Kidney epithelial cell (primary cell): ENCODE results near the gene KIRREL3. TPM values are rescaled to one million over a fixed set of nuclear protein-coding genes. Genes with fewer than 3 reads are reported as not detected.

Source experiments
- DNase-seq: peaks from one replicate; pipeline ENCODE4 v3.0.0-alpha.2; 2010; ENCODE audit warnings: low read depth
- H3K27me3 ChIP-seq: 2 replicates; pipeline ENCODE4 v1.6.0; 2011; ENCODE audit warnings: low read length; ENCODE audit not compliant: control insufficient read depth, insufficient read depth
- H3K36me3 ChIP-seq: 2 replicates; pipeline ENCODE4 v1.5.1; 2011; ENCODE audit warnings: low read length; ENCODE audit not compliant: control insufficient read depth, insufficient read depth
- H3K4me3 ChIP-seq: 2 replicates; pipeline ENCODE4 v1.5.1; 2011; ENCODE audit warnings: low read depth, mild to moderate bottlenecking, control low read depth, low read length
- CTCF ChIP-seq: IDR thresholded peaks from 2 replicates; pipeline ENCODE4 v1.5.1; 2011; ENCODE audit warnings: mild to moderate bottlenecking, moderate library complexity, low read length, control low read depth, inconsistent platforms; ENCODE audit not compliant: insufficient read depth, poor library complexity, severe bottlenecking
- total RNA-seq: library from RNA; depleted of rRNA; stranded (reverse); fragments of >200 nt; gene quantifications from 2 replicates; pipeline ENCODE4 v1.2.3, GENCODE V29; 2015

Gene KIRREL3
- total RNA-seq, 1 donor from 2014 or later, result 1.3 TPM

DNA sequence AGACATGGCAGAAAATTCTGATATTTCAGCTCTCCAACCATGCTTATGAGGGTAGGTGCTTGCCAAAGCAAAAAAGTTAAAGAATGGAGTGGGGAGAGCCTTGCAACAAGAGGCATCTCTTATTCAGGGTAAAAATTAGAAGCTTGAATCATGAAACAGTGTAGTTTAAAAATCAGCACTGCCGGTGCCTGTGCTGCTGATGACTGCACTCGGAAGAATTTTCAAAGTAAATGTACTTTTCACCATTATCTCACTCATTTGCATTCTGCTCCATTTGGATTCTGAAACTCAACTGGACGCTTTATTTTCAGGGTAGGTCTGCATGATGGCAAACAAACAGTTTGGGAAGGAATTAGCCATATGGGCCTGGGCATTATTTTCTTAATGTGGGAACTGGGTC lies 126.3 kb downstream of the KIRREL3 start:
- H3K36me3 ChIP-seq, result no peaks in the 10 kb centered on the region
- DNase-seq, result no peak
- no peaks in the 10 kb centered on the region for H3K27me3 ChIP-seq
- TF ChIP-seq CTCF, result no peak
- no peak overlapping the region for H3K4me3 ChIP-seq

DNA sequence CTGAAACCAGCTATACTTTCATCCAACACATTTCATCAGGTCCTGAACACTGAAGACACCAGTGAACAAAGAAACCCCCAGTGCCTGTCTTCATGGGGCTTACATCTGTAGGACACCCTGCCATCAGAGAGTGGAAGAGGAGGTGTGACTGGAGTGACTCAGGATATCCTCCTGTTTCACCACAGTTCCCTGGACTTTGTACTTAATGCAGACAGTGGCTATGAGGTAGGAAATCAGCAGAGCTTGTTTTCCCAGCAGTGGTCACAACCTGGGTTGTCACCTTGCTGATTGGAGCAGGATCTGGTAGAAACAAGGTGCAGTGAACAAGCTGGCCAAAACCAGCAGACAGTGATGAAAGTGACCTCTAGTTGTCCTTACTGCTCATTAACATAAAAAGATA lies 128.8 kb downstream of the KIRREL3 start:
- Histone ChIP-seq H3K36me3 (no peaks in the 10 kb centered on the region), H3K27me3 (no peaks in the 10 kb centered on the region), H3K4me3 (no peak overlapping the region)
- no peak for DNase-seq
- TF ChIP-seq CTCF, result no peak

DNA sequence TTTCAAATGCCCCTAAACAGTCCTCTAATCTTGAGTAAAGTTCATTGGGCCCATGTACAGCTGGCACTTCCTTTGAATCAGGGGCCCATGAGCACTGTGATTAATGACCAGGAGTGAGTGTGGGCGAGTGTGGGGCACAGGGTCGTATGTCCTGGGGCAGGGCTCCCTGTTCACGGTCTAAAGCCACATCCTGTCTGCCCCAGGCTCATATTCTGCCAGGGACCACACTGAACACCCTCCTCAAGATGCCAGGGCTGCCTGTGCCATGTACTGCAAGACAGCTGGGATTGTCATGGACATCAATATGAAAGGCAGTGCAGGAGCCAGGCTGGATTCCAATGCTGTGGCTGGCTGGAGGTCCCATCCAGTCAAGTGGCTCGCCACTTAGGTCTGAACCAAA lies 130.5 kb downstream of the KIRREL3 start:
- no peak overlapping the region for H3K4me3 ChIP-seq
- H3K27me3 ChIP-seq, result no peaks in the 10 kb centered on the region
- TF ChIP-seq CTCF, result no peak
- no peaks in the 10 kb centered on the region for H3K36me3 ChIP-seq
- no peak for DNase-seq

DNA sequence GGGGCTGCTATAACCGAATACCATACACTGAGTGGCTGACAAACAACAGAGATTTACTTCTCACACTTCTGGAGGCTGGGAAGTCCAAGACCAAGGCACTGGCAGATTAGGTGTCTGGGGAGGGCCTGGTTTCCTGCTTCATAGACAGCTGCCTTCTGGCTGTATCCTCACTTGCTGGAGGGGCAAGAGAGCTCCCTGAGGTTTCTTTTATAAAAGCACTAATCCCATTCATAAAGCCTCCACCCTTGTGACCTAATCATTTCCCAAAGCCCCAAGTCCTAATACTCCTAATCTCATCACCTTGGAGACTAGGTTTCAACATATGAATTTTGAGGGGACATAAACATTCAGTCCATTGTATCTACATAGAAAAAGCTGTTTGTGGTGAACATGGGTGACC lies 131.8 kb downstream of the KIRREL3 start:
- DNase-seq, result no peak
- Histone ChIP-seq H3K36me3 (no peaks in the 10 kb centered on the region), H3K4me3 (no peak overlapping the region), H3K27me3 (no peaks in the 10 kb centered on the region)
- no peak for TF ChIP-seq CTCF

GRCh38 chr11:126864934-126865333 lies 135.6 kb downstream of the KIRREL3 start:
- Histone ChIP-seq H3K27me3 (no peaks in the 10 kb centered on the region), H3K4me3 (no peak overlapping the region), H3K36me3 (no peaks in the 10 kb centered on the region)
- no peak for DNase-seq
- TF ChIP-seq CTCF, result no peak

GRCh38 chr11:126863294-126863997 lies 137.1 kb downstream of the KIRREL3 start:
- H3K4me3 ChIP-seq, result no peak overlapping the region
- TF ChIP-seq CTCF, result no peak
- no peaks in the 10 kb centered on the region for H3K27me3 ChIP-seq
- H3K36me3 ChIP-seq, result no peaks in the 10 kb centered on the region
- DNase-seq, result no peak
